Measurements from ENCODE around the gene UBE2L5.

The UBE2L5 gene

GRCh38 chr13:30422054-30422839 is at the start of gene UBE2L5:
TSS of gene UBE2L5 (plus strand) at chr13:30422493. CDS start at chr13:30427991, 5,498 bp downstream.
- peak; percentile 69 for DNase-seq (ENCODE audit: low spot score)

DNA sequence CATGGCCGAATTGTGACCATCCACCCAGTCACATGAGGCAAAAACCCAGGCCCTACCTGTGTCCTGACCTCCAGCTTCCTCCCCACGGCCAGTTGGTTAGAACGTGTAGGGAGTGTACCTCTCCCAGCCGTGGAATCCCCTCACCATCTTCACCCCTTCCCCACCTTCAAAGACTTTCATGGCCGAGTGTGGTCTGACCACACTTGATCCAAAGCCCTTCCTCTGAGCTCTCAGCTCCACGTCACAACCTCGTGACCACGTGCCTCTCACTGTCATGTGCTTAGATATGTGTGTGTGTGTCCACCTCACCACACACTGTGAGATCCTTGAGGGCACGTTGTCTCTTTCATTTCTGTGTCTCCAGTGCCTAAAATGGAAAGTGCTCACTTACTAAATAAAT is 48.6 kb upstream of the UBE2L5 start:
- DNase-seq (ENCODE audit: low spot score), result peak; percentile 47

GRCh38 chr13:30375265-30375835 is 46.9 kb upstream of the UBE2L5 start:
- no peak for DNase-seq (ENCODE audit: low spot score)

- DNase-seq (ENCODE audit: low spot score), result peak; percentile 85
Measured at GRCh38 chr13:30376426-30377311, 45.6 kb upstream of the UBE2L5 start.

GRCh38 chr13:30377312-30377685 is 45.0 kb upstream of the UBE2L5 start:
- DNase-seq (ENCODE audit: low spot score), result no peak

DNA sequence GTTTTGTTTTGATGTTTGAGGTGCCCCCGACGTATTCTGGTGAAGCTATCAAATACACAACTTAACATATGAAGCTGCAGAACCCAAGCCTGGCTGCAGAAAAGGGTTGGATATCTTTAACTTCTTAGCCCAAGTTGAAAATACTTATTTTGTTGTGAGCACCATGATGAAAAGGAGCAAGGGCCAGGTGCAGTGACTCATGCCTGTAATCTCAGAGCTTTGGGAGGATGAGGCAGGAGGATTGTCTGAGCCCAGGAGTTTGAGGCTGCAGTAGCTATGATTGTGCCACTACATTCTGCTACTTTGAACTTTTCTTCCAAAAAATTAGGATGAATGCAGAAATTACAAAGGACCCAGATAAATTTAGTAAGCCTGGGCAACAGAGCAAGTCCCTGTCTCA is 44.1 kb upstream of the UBE2L5 start:
- DNase-seq (ENCODE audit: low spot score), result no peak

DNA sequence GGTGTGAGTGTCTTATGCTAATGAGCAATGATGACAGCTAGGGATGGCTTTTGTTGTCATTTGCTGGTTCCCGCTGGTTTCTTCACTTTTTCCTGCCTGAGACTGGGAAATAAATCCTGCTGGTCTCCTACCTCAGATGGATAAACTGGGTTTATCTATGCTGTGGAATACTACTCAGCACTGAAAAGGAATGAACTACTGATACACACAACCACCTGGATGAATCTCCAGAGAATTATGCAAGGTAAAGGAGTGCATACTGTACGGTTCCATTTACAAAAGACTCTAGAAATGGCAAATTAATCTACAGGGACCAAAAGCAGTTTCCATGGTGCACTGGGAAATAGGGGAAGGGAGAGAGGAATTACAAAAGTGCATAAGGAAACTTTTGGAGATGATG is 41.2 kb upstream of the UBE2L5 start:
- no peak for DNase-seq (ENCODE audit: low spot score)

DNA sequence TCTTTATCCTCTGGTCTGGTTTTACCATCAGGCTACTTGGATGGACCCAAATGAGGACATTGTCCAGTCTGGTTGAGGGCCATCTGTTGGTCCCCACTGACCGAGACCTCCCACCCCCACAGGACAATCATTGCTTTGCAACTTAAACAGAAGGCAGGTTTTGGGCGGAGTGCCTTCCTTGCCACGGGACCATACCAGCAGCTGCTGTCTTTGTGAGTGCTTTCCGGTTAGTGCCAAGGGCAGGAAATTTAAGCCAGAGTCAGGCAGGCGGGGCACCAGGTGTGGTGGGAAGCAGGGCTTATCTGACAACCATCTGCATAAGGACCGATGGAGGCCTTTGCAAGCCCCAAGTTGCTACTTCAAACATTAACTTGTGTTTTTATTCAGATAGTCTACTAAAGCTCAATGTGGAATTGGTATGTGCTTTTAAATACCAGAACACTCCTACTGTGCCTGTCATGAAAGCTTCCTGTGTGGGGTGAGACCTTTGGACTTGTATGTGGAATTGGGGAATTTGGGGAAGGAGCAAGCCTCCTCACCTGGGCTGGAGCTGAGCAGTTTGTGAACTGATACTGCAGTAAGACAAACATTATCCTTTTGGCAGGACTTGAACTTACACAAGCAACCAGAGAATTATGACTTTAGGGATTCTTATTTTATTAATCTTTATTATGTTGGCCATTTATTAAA is 39.3 kb upstream of the UBE2L5 start:
- DNase-seq (ENCODE audit: low spot score), result no peak

DNA sequence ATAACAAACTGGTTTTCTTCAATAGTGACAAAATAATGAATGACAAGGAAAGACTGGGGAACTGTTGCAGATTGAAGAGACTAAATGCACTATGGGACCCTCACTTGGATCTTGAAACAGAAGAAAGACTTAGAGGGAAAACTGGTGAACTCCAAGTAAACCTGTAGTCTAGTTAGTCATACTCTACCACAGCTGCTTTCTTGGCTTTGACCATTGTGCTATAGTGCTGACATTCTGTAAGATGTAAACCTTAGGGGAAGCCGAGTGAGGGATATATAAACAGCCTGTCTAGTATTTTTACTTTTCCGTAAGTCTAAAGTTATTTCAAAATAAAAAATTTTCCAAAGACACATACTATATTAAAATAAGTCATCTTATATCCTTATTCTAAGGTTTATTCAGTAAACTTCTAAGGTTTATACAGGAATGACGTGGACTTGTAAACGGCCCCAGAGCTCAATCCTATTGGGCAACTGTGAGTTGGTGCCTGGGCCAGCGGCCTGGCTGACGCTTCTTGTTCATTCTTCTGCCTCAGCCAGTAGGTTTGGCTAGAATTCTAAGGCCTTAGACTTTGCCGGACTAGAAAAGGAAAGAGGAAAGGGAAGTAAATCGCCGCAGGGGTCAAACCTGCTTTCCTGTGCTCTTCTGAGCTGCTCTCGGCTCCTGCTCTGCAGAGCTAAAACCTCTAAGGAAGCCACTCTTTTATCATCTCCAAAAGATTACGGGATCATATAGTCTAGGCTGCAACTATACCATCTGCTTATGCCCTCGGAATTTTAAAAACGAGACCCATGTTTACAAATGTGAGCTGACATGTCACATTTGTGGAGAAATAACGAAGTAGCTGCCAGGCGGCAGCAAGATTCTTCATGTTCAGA is 33.6 kb upstream of the UBE2L5 start:
- no peak for DNase-seq (ENCODE audit: low spot score)

DNA sequence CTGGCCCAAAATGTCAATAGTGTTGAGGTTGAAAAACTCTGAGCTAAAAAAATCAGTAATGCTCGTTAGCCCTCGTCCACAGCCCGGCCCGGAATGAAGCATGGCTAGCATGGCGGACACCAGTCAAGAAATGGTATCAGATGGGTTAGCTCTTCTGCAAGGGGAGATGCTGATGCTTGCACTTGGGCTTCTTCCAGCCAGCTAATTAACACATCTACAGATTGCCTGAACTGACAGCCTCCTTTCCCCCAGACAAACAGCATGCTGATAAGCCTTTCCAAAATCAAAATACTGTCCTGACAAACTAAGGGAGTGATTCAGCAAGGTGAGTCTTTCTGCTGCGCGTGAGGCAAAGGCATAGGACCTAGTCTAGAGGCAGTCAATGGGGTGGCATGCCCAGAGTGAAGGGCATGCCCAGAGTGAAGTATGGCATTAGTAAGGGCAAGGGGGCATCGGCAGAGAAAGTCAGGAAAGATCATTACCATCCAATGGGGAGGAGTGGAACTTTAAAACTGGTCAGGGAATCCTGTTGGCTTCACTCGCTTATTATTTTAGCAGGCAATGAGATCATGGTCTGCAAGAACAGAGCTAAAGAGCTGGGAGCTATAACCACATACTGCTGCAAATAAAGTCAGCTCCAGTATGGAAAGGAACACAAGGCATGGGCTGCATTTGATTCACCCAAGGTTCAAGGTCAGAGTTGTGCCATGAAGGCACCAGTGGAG is 30.2 kb upstream of the UBE2L5 start:
- no peak for DNase-seq (ENCODE audit: low spot score)

DNA sequence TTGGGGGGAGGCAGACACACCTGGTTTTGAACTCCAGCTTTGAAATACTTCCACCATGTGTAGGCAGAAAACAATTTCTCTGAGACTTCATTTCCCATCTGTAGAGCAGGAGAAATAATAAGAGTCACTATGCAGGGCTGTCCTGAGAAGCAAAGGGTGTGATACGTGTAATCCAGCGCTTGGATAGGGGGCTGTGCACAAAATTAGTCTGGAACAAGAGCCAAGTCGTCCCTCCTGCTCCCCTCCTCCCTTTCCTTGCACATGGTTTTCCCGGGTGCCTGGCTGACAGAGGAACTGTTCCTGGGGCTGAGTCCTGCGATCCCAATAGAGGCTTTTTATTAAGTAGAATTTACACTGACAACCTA is 29.6 kb upstream of the UBE2L5 start:
- DNase-seq (ENCODE audit: low spot score), result no peak

DNA sequence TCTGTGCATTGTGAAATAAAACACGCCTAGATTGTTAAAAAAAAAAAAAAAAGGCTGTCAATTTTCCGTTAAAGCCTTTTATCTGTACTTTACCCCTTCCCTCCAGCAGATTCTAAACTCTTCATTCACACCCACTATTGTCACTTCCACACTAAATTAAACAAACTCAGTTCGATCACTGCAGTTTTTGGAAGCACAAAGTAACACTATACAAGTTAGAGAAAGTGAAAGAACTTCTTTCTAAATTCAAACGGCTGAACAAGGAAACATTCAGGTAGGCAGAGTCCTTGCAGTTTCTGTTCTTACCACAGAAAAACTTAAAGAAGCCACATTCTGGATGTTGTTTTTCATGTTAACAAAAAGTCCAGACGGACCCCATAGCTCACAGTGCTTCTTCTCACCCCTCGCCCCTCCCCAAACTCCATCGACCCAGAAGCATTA is 27.5 kb upstream of the UBE2L5 start:
- peak; percentile 60 for DNase-seq (ENCODE audit: low spot score)

DNA sequence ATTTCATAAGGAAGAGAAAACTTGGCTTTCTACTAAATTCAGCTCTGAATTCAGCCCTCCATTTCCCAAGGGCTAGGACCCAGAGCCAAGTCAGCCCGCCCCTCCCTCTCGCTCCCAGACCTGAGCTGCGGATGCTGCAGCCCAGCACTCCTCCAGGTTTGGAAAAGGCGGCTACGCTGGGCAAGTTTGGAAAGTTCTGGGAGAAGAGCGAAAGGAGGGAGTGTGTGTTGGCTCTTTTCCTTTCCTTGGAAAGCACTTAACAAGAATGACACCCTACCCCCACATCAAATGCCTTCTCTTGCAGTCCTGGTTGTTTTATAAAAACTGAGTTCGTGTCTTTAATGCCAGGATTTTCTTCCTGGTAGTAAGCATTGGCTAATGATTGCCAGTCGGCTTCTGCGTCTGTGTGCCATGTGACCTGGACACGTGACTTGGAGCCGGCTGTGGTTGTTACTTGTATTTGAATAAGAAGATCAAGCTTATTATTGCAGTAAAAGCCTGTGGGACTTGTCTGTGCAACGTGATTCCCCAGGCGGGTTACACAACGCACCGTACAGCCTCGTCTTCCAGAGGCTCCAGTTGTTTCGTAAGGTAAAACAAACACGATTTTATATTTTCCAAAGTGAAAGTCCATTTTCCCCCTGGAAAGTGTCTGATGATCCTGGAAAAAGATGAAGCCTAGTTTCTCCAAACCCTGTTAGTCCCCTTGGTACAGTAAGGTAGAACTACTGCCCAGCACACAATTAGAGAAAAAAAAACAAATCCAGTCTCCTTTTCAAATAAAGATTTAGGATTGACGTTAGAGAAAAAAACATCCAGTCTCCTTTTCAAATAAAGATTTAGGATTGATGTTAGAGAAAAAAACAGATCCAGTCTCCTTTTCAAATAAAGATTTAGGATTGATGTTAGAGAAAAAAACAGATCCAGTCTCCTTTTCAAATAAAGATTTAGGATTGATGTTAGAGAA is 26.8 kb upstream of the UBE2L5 start:
- DNase-seq (ENCODE audit: low spot score), result peak; percentile 67

- DNase-seq (ENCODE audit: low spot score), result no peak
Measured at GRCh38 chr13:30396434-30397075, 25.7 kb upstream of the UBE2L5 start.

DNA sequence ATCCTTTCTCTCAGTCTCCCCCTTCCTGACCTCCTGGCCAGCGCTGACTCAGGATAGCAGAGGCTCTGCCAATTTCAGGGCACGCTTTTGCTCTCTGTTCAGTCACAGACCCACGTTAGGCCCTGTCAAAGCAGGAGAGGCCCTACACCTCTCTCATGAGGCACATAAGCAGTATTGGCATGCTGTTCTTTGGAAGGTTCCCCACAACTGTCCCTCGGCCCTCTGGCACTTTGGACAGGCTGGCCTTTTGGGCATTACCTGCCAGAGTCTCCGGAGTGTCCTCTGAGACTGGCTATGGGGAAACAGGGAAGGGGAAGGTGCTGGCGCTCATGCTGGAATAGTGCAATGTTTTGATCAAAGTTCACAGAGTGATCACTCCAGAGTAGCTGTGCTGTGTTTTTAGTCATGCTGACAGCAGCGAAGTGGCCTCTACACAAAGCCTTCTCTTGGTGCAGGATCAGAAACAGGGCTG is 23.7 kb upstream of the UBE2L5 start:
- no peak for DNase-seq (ENCODE audit: low spot score)

- DNase-seq (ENCODE audit: low spot score), result no peak
Measured at GRCh38 chr13:30400376-30400775, 21.9 kb upstream of the UBE2L5 start.

DNA sequence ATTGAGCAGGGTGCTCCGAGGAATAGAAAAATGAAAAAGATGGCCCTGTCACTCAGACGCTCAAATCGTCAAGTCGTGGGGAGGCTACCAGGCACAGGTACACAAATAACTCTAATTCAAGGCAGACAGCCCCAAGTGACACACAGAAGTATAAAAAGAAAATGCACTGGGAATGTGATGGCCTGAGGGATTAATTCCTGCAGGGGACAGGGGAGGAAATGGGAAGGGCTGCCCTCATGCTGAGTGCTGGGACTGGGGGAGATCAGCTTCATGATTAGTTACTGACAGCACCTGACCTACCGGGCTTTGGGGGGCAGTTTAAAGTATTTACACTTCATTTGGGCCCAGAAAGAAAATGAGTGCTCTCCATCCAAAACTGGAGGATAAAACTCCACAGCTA is 20.9 kb upstream of the UBE2L5 start:
- no peak for DNase-seq (ENCODE audit: low spot score)

DNA sequence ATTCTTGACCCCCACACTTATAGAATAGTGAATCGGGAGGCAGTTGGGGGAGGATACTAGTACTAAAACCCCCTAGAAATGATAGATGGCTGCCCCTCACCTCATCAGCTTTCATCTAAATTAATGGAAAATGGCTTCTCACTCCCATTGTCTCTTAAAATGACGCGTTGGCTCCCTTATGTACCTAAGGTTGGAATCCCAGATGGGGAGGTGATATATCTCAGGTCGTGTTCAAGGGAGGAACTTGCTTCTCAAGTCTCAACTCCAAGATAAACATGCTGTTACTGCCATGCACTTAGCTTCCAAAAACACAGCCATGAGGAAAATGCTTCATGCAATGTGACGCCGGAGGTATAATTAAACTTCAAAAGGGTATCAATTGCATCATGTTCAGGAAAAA is 18.8 kb upstream of the UBE2L5 start:
- no peak for DNase-seq (ENCODE audit: low spot score)

- no peak for DNase-seq (ENCODE audit: low spot score)
Measured at GRCh38 chr13:30404207-30404606, 18.1 kb upstream of the UBE2L5 start.
